Stimulated activated CD8-positive, alpha-beta memory T cell treated with anti-CD3 and anti-CD28 coated beads, Interleukin-12 subunit alpha, Interleukin-12 subunit beta, amount 100 ng/mL, for 24 hours (primary cell): Measurements from ENCODE around the gene ASTN2.

Experiments
- DNase-seq: peaks from one replicate; pipeline ENCODE4 v3.0.0-alpha.2; 2020; ENCODE audit errors: extremely low read depth

ASTN2 gene

DNA sequence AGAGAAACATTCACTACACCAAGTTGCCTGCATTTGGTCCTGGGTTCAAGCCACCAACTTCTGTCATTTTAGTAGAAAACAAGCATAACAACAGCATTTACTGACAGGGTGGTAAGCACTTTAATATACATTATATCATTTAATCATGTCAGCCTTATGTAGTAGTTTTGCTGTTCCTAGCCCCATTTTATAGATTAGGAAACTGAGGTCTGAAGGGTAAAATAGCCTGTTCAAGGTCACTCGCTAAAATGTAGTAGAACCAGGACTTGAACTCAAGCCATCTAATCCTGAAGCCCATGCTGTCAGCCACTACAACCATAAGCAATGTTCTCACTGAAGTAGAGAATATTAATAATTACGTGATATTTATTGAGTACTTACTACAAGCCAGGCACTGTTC lies 787.4 kb downstream of the ASTN2 start:
- DNase-seq: no peak

DNA sequence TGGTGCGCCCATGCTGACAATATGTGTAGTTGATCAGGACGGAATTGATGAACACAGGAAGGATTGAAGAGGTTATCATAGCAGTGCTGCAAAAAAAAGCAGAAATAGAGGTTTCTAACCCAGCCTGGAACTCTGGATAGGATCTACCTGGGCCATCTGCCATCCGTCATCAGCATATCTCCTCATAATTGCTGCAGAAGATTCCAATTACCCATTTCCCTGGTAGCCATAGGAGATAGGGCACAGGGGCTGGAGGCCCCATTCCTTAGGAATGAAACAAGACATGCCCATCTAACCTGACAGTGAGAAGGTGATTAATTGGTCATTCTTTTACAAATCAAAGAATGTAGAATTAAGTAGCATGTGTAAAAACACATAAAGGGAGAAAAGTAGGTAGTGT lies 788.1 kb downstream of the ASTN2 start:
- DNase-seq: no peak

DNA sequence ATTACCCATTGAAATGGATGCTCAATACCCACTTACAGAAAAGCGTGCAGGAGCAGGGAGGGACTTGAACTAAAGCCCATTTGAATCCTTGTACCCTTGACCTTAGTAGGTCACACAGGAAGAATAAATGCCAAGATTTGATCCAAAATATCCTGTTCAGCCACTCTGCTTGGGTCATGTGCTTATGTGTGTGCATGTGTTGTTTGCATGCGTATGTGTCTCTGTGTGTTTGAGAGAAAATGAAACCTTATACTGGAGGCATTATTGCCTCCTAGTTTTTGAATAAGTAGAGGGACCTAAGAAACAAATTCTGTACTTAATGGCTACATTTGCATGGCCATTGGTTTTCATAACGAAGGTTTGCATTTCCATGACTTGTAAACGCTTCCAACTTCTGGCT lies 791.1 kb downstream of the ASTN2 start:
- no peak for DNase-seq

DNA sequence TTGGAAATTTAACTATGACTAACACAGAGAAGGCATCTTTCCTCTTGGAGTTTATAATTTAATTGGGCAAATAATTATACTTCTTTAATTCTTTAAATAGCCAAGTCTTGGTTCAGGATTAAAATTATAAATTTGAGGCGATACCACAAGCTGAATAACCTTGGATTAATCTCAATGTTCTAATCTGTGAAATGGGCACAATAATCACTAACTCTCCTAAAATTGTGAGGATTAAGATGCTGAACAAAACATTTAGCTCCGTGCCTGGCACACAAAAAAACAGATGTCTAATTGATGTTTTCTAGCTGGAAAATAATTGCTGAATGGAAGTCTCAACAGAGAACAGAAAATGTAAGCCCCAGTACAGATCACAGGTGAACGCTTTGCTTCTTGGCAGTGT lies 797.5 kb downstream of the ASTN2 start:
- DNase-seq: no peak

DNA sequence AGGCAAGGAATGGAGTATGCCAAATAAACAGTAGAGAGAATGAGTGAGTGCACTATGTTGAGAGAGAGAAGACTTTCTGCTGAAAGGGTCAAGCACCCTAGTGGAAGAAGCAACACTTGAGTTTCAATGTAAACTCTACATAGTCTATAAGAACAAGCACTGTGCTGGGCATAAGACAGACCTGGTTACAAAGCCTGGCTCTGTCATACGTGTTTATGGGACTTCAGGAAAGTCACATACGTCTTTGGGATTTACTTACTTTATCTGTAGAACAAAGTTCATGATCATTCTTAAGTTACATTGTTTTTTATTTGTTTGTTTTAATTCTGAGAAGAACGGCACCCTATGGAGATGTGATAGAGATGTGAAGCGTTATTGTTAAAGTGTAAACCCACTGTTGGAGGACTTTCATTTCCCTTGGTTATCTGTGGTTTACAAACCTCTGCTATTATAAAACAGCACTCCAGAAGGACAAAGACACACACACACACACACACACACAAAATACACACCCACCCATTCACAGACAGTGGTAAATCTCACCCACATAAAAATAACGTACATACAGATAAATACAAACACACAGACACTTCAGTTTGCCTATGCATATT lies 798.4 kb downstream of the ASTN2 start:
- no peak for DNase-seq

DNA sequence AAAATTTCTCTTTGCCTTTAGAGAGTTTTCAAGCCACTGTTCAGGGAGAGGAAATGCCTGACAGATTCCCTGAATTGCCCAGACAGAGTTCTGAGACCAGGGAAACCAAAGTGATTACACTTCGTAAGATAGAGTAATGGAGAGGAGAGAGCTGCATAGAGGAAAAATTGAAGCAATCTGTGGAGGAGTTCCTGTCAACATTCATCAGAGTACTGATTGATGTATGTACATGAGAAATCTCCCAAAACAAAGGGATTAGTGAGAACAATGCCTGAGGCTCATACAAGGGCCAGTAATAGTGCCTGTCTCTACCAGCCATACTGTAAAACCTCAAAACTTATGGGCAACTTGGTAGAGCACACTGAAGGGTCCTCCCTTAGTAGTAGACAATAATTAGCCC lies 806.8 kb downstream of the ASTN2 start:
- DNase-seq: no peak

DNA sequence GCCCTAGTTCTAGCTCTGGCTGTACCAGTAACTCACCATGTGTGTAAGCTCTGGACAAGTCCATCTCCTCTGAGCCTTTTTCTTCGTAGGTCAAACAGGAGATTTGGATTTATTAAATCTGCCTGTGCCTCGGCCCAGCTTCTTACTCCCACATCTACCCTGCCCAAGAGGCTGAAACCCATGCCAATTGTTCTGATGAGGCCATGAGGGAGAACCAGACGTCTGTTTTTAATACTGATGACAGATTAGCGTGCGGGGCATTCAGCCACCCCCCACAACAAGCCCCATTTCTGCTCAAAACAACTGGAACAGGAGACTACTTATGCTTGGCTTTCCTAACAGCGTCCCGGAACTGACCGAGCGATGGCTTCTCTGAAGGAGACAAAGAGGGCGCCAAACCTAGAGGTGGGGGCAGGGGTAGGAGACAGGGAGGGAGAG lies 808.9 kb downstream of the ASTN2 start:
- no peak for DNase-seq

DNA sequence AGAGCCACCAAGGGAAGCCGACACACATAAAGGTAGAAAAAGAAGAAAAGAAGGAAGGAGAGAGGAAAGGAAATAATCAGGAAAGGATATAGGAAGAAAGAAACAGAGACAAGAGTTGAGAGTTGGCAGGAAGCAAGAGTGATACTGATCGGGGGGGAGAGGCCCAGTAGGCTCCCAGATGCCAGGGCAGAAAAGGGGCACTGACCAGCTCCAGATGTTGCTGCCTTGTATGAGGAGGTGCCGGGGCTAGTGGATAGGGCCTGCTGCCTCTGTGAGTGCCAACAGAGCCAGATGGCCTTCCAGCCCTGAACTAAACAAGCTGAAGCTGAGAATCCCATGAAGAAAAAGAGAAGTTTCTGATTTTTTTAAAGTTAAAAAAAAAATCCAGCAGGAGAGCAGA lies 809.8 kb downstream of the ASTN2 start:
- no peak for DNase-seq

DNA sequence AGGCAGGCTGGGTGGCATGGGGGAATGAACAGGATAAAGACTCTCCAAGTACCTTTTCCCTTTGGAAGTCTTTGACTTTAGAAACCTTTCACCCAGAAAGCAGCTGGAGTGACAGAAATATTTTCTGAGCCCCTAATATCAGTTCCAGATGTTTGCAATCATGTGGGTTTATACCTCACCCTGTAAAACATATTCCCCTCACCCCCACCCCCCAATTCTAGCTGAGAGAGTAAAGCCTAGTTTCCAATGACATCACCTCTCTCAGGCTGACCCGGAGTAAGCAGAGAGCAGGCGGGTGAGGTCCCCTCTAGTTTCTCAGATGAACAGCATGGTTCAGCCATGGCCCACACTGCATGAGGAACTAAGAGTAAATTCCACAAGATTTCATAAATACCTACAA lies 810.6 kb downstream of the ASTN2 start:
- DNase-seq: no peak

DNA sequence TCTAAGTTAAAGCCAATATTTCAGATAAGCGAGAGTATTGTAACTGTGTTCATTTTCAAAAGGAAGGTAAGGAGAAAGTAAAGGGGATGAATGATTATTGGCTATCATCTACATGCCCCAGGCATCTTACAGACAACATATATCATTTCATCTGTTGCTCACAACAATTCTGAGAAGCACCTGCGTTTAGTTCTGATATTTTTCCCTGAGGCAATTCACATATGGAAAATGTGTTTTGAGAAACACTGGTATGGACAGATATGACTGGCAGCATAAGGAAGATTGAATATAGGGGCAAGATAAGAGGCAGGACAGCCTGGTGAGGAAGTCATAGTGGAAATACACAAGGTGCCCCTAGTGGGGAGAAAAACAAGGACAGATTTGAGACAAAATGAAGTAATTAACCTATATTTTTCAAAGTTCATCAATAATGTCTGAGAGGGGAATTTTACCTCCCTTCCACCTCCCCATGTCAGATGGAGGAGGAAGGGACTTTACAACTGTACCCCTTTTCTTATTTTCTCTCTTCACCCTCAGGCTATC lies 815.4 kb downstream of the ASTN2 start:
- DNase-seq: no peak

DNA sequence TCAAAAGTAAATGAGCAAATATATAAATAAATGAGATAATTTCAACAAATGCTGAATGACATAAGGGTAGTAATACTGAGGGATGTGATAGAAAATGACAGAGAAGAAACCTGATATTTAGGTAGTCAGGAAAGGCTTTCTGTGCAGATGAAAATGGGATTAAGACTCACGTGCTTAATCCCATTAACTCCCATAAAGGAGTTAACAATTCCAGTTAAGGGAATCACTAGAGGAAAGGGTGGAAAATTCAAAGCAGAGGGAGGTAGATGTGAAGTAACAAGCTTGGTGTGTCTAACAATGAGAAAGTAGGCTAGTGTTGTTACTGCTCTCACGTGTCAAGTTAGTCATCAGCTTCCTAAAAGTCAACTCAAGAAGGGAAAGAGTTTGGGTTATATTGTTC lies 818.2 kb downstream of the ASTN2 start:
- no peak for DNase-seq

DNA sequence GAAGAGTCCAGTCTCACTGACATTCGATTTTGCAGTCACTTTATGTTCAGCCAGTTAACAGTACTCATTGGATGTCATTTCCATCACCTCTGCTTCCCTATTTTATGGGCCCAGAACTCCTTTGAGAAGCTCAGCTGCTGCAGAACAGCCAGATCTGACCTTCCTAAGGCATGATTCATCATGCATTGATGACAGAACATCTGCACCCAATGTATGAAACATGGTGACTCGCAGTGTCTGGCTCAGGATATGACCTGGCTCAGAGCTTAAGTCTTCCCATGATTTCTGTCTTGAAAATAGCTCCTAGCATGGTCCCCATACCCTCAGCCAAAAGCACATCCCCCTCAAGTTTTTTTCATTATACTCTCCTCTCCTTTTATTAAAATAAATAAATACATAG lies 820.3 kb downstream of the ASTN2 start:
- DNase-seq: no peak

DNA sequence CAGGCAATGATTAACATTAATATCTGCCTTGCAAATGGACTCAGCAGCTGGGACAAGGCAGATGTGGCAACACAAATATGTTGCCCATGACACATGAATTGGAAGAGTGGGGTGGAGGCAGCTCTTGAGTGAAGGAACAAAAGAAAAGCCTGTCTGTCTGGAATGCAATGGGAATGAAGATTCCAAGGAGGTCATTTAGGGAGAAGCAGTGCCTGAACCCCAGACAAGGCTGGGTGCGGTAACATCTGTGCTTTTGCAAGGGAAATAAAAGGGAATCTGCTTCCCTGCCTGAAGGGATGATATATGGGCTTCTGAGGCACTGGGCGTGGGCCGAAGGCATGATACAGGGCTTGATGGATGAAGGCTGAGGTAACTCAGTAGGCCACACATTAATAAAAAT lies 821.9 kb downstream of the ASTN2 start:
- DNase-seq: no peak

DNA sequence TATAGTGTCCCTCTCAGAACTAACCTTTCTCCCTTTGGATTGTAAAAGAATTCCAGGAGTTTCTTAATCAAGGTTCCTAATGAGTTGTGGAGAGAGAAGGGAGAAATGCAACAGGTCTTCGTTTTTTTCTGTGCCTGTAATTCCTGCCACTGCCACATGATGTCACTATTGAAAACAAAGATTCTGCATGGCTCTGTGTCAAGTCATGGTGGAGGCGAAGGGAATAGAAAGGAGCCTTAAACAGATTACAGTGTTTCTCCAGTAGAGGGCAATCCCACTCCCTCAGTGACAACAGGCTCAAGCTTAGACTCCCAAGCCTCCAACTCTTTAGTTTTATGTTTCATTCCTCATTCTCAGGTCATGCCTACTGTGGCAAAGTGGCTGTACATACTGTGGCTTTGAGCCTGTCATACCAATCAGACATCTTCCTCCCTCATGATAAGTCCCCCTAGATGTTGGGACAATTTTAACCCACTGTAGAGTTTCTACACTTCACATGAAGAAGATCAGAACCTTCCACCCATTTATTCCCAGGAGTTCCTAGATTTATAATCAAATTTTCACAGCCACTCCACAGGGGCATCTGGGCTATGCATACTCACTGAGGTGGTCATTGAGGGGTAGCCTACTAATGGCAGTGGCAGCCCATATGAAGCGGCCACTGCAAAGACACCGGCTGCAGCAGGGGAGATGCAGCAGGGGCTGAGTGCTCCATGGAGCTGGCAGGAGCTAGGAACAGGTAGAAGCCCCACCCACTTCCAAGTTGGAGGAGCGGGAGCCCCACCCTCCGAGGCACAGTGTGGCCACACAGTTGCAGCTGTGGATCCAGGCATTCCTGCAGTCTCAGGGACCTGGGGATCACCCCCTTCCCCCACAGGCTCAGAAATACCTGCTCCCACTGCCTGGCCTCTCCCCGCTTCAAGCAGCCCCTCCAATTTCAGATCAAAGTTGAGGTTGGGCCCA lies 825.2 kb downstream of the ASTN2 start:
- no peak for DNase-seq

DNA sequence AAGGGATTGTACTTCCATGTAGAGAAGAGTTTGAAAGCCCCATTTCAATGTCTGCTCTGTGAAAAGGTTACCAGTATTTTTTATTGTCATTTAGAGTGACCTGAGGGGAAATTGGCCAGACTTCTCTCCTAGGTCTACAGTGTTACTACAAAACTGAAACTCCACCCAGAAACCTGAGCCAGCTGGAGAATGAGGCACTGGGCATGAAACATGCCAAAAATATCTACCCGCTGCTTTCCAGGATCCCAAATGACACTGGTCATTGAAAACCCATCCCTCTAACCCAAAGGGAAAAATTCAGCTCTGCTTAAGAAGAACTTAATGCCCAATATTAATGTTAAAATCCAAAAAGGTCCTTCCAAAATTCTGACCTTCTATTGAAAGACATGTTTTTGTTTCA lies 826.9 kb downstream of the ASTN2 start:
- DNase-seq: no peak

DNA sequence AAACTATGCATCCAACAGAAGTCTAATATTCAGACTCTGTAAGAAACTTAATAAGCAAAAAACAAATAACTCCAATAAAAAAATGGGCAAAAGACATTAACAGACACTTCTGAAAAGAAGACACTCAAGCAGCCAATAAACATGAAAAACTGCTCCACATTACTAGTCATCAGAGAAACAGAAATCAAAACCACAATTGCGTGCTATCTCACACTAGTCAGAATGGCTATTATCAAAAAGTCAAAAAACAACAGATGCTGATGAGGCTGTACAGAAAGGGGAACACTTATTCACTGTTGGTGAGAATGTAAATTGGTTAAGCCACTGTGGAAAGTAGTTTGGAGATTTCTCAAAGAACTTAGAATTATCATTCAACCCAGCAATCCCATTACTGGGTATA lies 829.0 kb downstream of the ASTN2 start:
- no peak for DNase-seq

DNA sequence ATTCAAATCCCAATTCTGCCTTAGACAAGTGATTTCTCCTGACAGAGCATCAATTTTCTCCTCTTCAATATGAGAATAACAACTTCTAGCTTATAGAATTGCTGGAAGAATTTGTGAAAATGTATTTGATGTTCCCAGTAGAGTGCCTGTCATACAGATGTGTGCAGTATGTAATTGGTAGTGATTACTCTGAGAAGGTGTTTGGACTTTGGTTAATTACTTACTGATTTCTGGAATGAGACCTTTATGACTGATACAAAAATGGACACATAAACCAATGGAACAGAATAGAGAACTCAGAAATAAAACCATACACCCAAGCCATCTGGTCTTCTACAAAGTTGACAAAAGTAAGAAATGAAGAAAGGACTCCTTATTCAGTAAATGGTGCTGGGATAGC lies 829.7 kb downstream of the ASTN2 start:
- no peak for DNase-seq

DNA sequence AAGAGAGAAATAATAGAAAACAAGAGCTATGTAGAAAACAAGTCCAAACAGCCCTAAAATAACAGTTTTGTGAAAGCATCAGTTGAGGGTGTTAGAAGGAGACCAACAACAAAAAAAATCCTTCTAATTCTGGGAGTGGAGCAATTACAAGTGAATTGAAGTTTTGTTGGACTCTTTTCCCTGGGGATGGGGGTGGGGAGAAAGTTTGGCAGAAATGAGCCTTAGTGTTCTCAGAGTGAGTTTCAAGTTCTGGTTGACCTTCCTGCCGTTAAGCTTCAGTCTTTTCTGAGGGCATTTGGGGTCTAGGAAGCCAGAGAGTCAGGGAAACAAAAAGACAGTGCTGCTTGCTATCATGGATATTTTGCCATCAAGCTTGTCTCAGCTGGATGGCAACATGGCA lies 834.0 kb downstream of the ASTN2 start:
- DNase-seq: no peak

DNA sequence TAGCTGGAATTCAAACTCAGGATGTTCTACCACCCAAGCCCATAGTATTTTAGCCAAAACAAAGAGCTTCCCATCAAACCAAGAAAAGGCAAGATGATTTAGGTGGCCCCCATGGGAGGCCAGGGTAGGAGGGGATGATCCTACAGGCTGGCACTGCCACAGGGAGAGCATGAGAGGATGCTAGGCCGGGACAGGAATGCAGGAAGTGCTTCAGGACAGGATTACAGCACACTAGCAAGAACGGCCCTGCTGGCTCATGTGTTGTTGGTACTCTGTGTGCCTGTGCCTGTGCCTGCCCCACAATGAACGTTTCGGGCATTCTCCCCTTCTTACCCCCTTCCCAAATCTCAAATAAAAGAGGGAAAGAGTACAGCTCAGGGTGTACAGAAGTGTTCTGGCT lies 838.5 kb downstream of the ASTN2 start:
- no peak for DNase-seq

DNA sequence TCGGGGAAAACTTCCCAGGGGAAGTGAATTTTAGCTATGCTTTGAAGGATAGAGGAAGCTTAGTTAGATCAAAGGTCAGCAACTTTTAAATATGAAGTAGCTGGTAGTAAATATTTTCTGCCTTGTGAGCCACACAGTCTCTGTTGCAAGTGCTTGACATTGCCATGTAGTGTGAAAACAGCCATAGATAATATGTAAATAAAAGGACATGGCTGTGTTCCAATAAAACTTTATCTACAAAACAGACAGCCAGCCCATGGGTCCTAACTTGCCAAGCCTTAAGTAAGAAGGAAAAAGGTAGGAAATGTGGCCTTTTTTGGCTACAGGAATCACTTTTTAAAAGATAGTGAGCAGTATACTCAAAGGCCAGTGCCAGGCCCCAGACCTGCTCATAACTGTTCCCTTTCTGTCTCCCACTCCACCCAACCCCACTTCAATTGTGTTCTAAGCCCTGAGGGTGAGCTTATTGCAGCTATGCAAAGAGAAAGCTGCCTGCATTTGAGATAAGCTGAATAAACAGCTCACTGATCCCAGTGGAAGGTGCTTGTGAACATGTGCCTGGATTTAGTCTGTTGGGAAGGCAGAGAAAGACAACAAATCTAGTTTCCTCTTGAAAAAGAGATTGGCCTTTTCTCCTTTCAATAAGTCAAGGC lies 840.7 kb downstream of the ASTN2 start:
- no peak for DNase-seq

DNA sequence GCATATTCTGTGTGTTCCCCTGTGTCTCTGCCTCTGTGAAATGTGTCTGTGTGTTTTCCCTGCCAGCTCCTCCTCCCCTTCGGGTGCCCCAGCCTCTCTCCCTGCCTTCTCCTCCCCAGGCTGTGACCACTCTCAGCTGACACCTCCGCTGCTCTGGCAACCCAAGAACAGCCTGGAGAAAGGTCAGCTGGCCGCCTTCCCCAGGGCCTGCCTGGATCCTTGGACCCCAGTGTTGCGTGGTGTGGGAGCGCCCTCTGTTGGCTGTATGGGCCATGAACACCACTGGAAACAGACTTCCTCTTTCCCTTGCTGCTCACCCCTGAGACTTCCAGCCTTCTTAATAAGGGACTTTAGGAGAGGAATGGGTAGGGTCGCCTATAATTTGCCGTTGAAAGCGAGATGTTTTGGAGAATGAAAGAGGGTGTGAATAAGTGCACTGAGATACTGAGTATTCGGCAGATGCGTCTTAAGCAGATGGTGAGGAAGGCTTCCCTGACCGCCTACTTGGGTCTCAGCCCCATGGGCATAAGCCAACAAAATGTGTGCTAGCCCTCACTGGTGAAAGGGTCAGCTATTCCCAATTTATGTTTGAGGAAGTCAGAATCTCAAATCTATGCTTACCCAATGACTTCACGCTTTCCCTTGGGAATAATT lies 842.6 kb downstream of the ASTN2 start:
- no peak for DNase-seq

DNA sequence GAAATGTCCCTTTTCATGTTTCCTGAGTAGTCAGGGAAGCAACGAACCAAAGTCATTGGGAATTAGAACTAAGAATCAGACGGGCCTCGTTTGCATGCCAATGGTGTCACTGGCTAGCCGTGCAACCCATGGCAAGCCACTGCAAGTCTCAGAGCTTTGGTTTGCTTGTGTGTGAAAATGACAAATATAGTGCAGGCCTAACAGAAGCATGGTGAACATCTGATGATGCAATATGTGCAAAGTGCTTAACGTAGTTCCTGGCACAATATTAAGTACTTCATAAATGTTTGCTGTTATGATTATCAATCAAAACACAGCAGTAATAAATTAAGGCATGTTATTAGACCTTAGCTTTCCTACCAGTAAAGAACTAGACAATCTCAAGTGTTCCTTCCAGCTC lies 845.7 kb downstream of the ASTN2 start:
- no peak for DNase-seq
